Loucy (cell line): ENCODE data around the gene SCARB1.

ENCODE experiments used
- EZH2phosphoT487 ChIP-seq: fragments of 200-600 bp; IDR thresholded peaks from 2 replicates; pipeline ENCODE4 v1.6.1; 2018; ENCODE audit warnings: antibody characterized with exemption, mild to moderate bottlenecking, moderate library complexity, borderline replicate concordance
- TF ChIP-seq, protein P1 (sequence below): fragments of 200-600 bp; sonication (generic); conservative IDR thresholded peaks from 2 replicates; pipeline ENCODE4 v1.5.1; 2014; ENCODE audit warnings: mild to moderate bottlenecking, antibody characterized with exemption, low read length

DNA sequence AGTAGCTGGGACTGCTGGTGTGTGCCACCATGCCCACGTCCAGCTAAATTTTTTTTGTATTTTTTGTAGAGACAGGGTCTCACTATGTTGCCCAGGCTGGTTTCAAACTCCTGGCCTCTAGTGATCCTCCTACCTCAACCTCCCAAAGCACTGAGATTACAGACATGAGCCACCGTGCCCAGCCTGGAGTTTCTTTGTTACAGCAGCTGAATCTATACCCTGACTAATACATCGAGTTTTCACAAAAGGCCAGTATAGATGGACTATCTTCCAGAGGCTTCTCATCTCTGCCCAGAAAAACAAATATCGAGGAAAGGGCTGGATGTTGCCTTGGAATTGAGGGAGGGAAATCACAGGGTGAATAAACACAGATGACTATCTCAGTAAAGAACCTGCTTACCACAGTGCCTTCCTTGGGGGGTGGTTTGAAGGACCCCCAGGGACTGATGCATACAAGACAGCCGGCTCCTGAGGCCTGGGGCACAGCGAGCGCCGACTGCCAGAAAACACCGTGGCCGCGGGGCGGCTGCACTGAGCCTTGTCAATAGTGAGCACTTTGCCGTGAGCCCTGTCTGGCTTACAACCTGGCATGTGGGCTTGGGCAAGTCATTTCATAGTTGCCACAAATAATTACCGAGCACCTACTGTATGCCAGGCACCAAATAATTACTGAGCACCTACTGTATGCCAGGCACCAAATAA, 111.9 kb downstream of the SCARB1 start:
- TF ChIP-seq, protein P1, sequence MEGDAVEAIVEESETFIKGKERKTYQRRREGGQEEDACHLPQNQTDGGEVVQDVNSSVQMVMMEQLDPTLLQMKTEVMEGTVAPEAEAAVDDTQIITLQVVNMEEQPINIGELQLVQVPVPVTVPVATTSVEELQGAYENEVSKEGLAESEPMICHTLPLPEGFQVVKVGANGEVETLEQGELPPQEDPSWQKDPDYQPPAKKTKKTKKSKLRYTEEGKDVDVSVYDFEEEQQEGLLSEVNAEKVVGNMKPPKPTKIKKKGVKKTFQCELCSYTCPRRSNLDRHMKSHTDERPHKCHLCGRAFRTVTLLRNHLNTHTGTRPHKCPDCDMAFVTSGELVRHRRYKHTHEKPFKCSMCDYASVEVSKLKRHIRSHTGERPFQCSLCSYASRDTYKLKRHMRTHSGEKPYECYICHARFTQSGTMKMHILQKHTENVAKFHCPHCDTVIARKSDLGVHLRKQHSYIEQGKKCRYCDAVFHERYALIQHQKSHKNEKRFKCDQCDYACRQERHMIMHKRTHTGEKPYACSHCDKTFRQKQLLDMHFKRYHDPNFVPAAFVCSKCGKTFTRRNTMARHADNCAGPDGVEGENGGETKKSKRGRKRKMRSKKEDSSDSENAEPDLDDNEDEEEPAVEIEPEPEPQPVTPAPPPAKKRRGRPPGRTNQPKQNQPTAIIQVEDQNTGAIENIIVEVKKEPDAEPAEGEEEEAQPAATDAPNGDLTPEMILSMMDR: no peak
- TF ChIP-seq EZH2phosphoT487: no peak
